Liver (tissue), 9 donors: ENCODE measurements around the gene NOP16. TPM values are rescaled to one million over a fixed set of nuclear protein-coding genes. Genes with fewer than 3 reads are reported as not detected.

Source experiments
- DNase-seq: peaks from one replicate; pipeline ENCODE4 v3.0.0-alpha.2; 2017; ENCODE audit warnings: low spot score
- H3K27ac ChIP-seq, 2 donors: one replicate each; pipeline ENCODE4 v1.7.0; 2013; ENCODE audit warnings: inconsistent platforms in 2 of 2, low read length in 2 of 2, control low read depth in 1 of 2, low read depth in 1 of 2, mild to moderate bottlenecking in 1 of 2
- H3K27me3 ChIP-seq, 4 donors: one replicate each; pipeline versions ENCODE4 v1.6.1 to v1.7.0; 2013; ENCODE audit warnings: low read length in 3 of 4, inconsistent platforms in 1 of 4, mild to moderate bottlenecking in 1 of 4, moderate library complexity in 1 of 4; ENCODE audit not compliant: control insufficient read depth in 4 of 4, insufficient read depth in 4 of 4
- H3K36me3 ChIP-seq, 4 donors: one replicate each; pipeline versions ENCODE4 v1.6.1 to v1.7.0; 2013; ENCODE audit warnings: low read length in 3 of 4, mild to moderate bottlenecking in 3 of 4, low read depth in 1 of 4, moderate library complexity in 1 of 4; ENCODE audit not compliant: control insufficient read depth in 4 of 4, insufficient read depth in 3 of 4
- H3K4me1 ChIP-seq, 4 donors: one replicate each; pipeline versions ENCODE4 v1.6.1 to v1.7.0; 2013; ENCODE audit warnings: low read length in 3 of 4, mild to moderate bottlenecking in 3 of 4, moderate library complexity in 1 of 4; ENCODE audit not compliant: control insufficient read depth in 4 of 4, insufficient read depth in 4 of 4
- H3K4me3 ChIP-seq, 3 donors: one replicate each; pipeline versions ENCODE4 v1.6.1 to v1.7.0; 2013; ENCODE audit warnings: low read length in 3 of 3, control low read depth in 1 of 3, low read depth in 1 of 3, mild to moderate bottlenecking in 1 of 3
- H3K9ac ChIP-seq, 2 donors: one replicate each; pipeline ENCODE4 v1.7.0; 2013; ENCODE audit warnings: low read length in 2 of 2, mild to moderate bottlenecking in 2 of 2, moderate library complexity in 2 of 2, control low read depth in 1 of 2, low read depth in 1 of 2
- H3K9me3 ChIP-seq, 4 donors: one replicate each; pipeline versions ENCODE4 v1.6.1 to v1.7.0; 2013; ENCODE audit warnings: low read length in 3 of 4; ENCODE audit not compliant: control insufficient read depth in 4 of 4
- ATF3 ChIP-seq: IDR thresholded peaks from 2 replicates; pipeline ENCODE4 v1.6.1; 2016; ENCODE audit warnings: antibody characterized with exemption
- EGR1 ChIP-seq, 2 donors: IDR thresholded peaks; 2 replicates each; pipeline ENCODE4 v1.6.1; 2016 to 2018; ENCODE audit warnings: antibody characterized with exemption in 2 of 2, low read depth in 2 of 2
- FOXA1 ChIP-seq: IDR thresholded peaks from 2 replicates; pipeline ENCODE4 v1.6.1; 2016; ENCODE audit warnings: antibody characterized with exemption
- FOXA2 ChIP-seq: IDR thresholded peaks from 2 replicates; pipeline ENCODE4 v1.6.1; 2016; ENCODE audit warnings: antibody characterized with exemption
- GABPA ChIP-seq, 2 donors: IDR thresholded peaks in 1 of 2; conservative IDR thresholded peaks in 1 of 2; 2 replicates each; pipeline ENCODE4 v1.6.1; 2016; ENCODE audit warnings: antibody characterized with exemption in 2 of 2, mild to moderate bottlenecking in 1 of 2, moderate library complexity in 1 of 2
- HNF4A ChIP-seq, 2 donors: conservative IDR thresholded peaks; 2 replicates each; pipeline ENCODE4 v1.6.1; 2016; ENCODE audit warnings: antibody characterized with exemption in 2 of 2, mild to moderate bottlenecking in 2 of 2
- HNF4G ChIP-seq: IDR thresholded peaks from 2 replicates; pipeline ENCODE4 v1.6.1; 2016; ENCODE audit warnings: antibody characterized with exemption
- NR2F2 ChIP-seq: IDR thresholded peaks from 2 replicates; pipeline ENCODE4 v1.6.1; 2016; ENCODE audit warnings: antibody characterized with exemption
- RAD21 ChIP-seq, 2 donors: IDR thresholded peaks; 2 replicates each; pipeline ENCODE4 v1.6.1; 2016; ENCODE audit warnings: antibody characterized with exemption in 2 of 2, mild to moderate bottlenecking in 2 of 2
- RXRA ChIP-seq, 2 donors: IDR thresholded peaks; 2 replicates each; pipeline ENCODE4 v1.6.1; 2017 to 2018; ENCODE audit warnings: antibody characterized with exemption in 2 of 2, mild to moderate bottlenecking in 1 of 2
- SP1 ChIP-seq: IDR thresholded peaks from 2 replicates; pipeline ENCODE4 v1.6.1; 2018; ENCODE audit warnings: antibody characterized with exemption, mild to moderate bottlenecking
- TAF1 ChIP-seq: conservative IDR thresholded peaks from 2 replicates; pipeline ENCODE4 v1.6.1; 2016; ENCODE audit warnings: antibody characterized with exemption, mild to moderate bottlenecking
- YY1 ChIP-seq: IDR thresholded peaks from 2 replicates; pipeline ENCODE4 v1.6.1; 2016; ENCODE audit warnings: antibody characterized with exemption, mild to moderate bottlenecking
- ZBTB33 ChIP-seq: IDR thresholded peaks from 2 replicates; pipeline ENCODE4 v1.6.1; 2016; ENCODE audit warnings: antibody characterized with exemption
- WGBS: extraction: QIAGEN DNeasy Blood & Tissue Kit; methylation state at CpG from one replicate; pipeline ENCODE4 v1.1.7; 2013; 5-methylcytosine and 5-hydroxymethylcytosine counted together
- polyA plus RNA-seq, 2 donors: library from polyadenylated mRNA; stranded (reverse) in 1 of 2; unstranded in 1 of 2; fragments of 200-250 nt in 1 of 2; fragments of >200 nt in 1 of 2; fragmentation: Nextera tagmentation in 1 of 2; extraction: Ambion mirVana in 1 of 2; gene quantifications; one replicate each; pipeline versions ENCODE4 v1.2.1 to v1.2.3, GENCODE V29; 2013 to 2015
- total RNA-seq, 2 donors: library from RNA; depleted of rRNA; stranded (reverse); fragments of >200 nt; gene quantifications; one replicate each; pipeline ENCODE4 v1.2.3, GENCODE V29; 2014
- TF ChIP-seq, protein P1 (sequence below): IDR thresholded peaks from 2 replicates; pipeline ENCODE4 v1.6.1; 2016; ENCODE audit warnings: antibody characterized with exemption
- TF ChIP-seq, protein P2 (sequence below): IDR thresholded peaks from 2 replicates; pipeline ENCODE4 v1.6.1; 2016; ENCODE audit warnings: antibody characterized with exemption, mild to moderate bottlenecking
- donor health status: healthy.
- donor health status: healthy.
- donor health status: healthy.
- donor health status: healthy.
- donor health status: healthy.

NOP16 gene
- total and polyA plus RNA-seq, 4 donors, result 6.1 to 41.2 (median 17.2) TPM

- Histone ChIP-seq H3K36me3 (peaks cover 0 to 13% (median 1%) of the 10 kb centered on the region in 4 donors), H3K9me3 (no peaks in the 10 kb centered on the region), H3K27ac (no peak overlapping the region), H3K4me1 (peaks cover 0 to 3% (median 2%) of the 10 kb centered on the region in 4 donors), H3K27me3 (no peaks in the 10 kb centered on the region), H3K9ac (no peak overlapping the region), H3K4me3 (no peak overlapping the region)
- TF ChIP-seq ATF3 (no peak), RXRA (IDR thresholded peaks at IDR 0.05) (no peak), SP1 (no peak), GABPA (IDR thresholded peaks at IDR 0.05 in 1 of 2, conservative IDR thresholded peaks at IDR 0.05 in 1 of 2) (no peak), HNF4A (conservative IDR thresholded peaks at IDR 0.05) (no peak), FOXA2 (no peak), FOXA1 (no peak), NR2F2 (no peak), RAD21 (IDR thresholded peaks at IDR 0.05) (no peak)
- no peak for DNase-seq
- 89% methylated on average over 17 of the region's 17 CpGs for WGBS
Observed at GRCh38 chr5:176400382-176401156, 12.2 kb upstream of the NOP16 start.

DNA sequence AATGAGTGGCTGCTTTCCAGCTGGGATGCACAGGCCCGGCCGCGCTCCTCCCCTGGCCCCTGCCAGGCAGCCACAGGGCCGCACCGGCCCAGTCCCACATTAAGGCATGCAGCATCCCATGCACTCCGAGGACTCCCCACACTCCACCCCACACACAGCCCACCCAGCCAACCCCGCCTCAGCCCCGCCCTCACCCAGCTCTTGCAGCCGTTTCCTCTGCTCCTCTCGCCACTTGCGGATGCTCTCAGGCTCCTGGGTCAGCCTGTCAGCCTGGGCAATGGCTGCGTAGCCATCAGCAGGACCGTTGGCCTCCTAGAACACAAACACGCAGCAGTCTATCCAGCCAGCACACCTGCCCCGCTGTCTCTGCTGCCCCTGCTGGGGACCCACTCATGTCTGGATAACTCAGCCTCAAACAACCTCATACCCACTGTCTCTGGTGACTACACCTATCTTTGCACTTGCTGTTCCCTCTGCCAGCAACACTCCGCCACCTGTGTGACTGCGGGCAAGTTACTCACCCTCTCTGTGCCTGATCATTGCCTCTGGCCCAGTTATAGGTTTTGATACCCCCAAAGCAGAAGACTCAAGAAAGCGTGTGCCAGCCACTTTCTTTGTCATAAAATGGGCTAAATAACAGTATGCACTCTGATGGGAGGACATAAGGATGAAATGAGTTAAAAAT, 9.5 kb upstream of the NOP16 start:
- H3K27ac ChIP-seq, result no peak overlapping the region
- no peak for DNase-seq
- no peak overlapping the region for H3K9ac ChIP-seq
- H3K27me3 ChIP-seq, result no peaks in the 10 kb centered on the region
- H3K9me3 ChIP-seq, result no peaks in the 10 kb centered on the region
- WGBS, result 96% methylated on average over 18 of the region's 18 CpGs
- peaks cover 0 to 3% (median 2%) of the 10 kb centered on the region in 4 donors for H3K4me1 ChIP-seq
- no peak overlapping the region for H3K4me3 ChIP-seq
- TF ChIP-seq HNF4G (no peak), YY1 (no peak), TAF1 (no peak), RAD21 (IDR thresholded peaks at IDR 0.05) (no peak), ZBTB33 (no peak), FOXA1 (no peak), EGR1 (IDR thresholded peaks at IDR 0.05; ENCODE audit: low read depth in 2 of 2) (no peak)
- TF ChIP-seq, protein P1, sequence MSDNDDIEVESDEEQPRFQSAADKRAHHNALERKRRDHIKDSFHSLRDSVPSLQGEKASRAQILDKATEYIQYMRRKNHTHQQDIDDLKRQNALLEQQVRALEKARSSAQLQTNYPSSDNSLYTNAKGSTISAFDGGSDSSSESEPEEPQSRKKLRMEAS, result no peak
- TF ChIP-seq, protein P2, sequence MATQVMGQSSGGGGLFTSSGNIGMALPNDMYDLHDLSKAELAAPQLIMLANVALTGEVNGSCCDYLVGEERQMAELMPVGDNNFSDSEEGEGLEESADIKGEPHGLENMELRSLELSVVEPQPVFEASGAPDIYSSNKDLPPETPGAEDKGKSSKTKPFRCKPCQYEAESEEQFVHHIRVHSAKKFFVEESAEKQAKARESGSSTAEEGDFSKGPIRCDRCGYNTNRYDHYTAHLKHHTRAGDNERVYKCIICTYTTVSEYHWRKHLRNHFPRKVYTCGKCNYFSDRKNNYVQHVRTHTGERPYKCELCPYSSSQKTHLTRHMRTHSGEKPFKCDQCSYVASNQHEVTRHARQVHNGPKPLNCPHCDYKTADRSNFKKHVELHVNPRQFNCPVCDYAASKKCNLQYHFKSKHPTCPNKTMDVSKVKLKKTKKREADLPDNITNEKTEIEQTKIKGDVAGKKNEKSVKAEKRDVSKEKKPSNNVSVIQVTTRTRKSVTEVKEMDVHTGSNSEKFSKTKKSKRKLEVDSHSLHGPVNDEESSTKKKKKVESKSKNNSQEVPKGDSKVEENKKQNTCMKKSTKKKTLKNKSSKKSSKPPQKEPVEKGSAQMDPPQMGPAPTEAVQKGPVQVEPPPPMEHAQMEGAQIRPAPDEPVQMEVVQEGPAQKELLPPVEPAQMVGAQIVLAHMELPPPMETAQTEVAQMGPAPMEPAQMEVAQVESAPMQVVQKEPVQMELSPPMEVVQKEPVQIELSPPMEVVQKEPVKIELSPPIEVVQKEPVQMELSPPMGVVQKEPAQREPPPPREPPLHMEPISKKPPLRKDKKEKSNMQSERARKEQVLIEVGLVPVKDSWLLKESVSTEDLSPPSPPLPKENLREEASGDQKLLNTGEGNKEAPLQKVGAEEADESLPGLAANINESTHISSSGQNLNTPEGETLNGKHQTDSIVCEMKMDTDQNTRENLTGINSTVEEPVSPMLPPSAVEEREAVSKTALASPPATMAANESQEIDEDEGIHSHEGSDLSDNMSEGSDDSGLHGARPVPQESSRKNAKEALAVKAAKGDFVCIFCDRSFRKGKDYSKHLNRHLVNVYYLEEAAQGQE, result no peak
- H3K36me3 ChIP-seq, result peaks cover 0 to 12% (median 5%) of the 10 kb centered on the region in 4 donors
